ENCODE measurements around the gene MYCN. TPM values are rescaled to one million over a fixed set of nuclear protein-coding genes. Genes with fewer than 3 reads are reported as not detected.

MYCN gene
- total and polyA plus RNA-seq, 2 donors (not counting 3 experiments of a cell fraction or from before 2014, with no cell fraction given) = 0.47 to 6.8 TPM

DNA sequence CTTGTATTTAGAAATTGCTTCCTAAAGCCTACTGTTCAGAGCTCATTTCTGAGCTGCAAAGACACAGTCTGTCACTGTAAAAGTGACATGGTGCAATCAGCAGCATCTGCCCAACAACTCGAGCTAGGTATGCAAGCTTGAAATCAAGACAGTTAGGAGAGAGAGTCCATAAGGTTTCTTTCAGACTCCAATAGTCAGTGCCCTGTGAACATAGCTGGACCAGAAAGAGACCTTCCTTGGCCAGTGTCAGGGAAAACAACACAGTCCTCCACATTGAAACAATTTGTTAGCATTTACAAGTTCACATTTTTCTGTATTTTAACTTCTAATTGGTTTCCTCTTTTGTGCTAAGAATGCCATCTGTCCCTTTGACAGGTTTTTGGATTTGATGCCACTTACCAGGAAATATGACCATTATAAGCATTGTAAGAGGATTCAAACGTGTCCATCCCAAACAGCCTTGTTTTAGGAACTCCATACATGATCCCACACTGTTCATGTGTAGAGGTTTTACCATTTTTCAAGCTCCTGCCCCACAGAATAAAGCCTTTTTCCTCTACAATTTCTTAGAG is 8.9 kb upstream of the MYCN start:
- H3K9me1 ChIP-seq (replicated peaks; ENCODE audit: control insufficient read depth, extremely low read depth, insufficient read depth, low read length) = no peaks in the 10 kb centered on the region
- dilution Hi-C loops (cut with MboI; ENCODE audit: extremely low pct_ligation_motif_present, low sequenced_read_pairs) = no loop called here
- BruUV-seq (replicated peaks) = no TSS peak
- H3K36me3 ChIP-seq (ENCODE audit: control insufficient read depth in 2 of 2, extremely low read depth in 1 of 2, insufficient read depth in 2 of 2, low read length in 2 of 2) = no peaks in the 10 kb centered on the region
- no peak overlapping the region for H3K9ac ChIP-seq (replicated peaks; ENCODE audit: extremely low read depth, insufficient read depth, low read length)
- H3K4me2 ChIP-seq (ENCODE audit: insufficient read depth, low read length) = no peak overlapping the region
- H4K20me1 ChIP-seq (replicated peaks; ENCODE audit: control insufficient read depth, extremely low read depth, insufficient read depth, low read length) = no peaks in the 10 kb centered on the region
- H3K27me3 ChIP-seq (ENCODE audit: control insufficient read depth in 2 of 2, insufficient read depth in 2 of 2, low read length in 2 of 2) = peaks cover 0 to 3% of the 10 kb centered on the region in 2 experiments
- no peak overlapping the region for H3K4me3 ChIP-seq (replicated peaks in 1 of 3; ENCODE audit: insufficient read depth in 1 of 3, low read depth in 1 of 3, low read length in 3 of 3)
- no peak overlapping the region for H3K27ac ChIP-seq (ENCODE audit: insufficient read depth, low read depth, low read length)
- FAIRE-seq (no peak), DNase-seq (ENCODE audit: low read depth, low spot score) (no peak)
- intact Hi-C loops (cut with micrococcal nuclease) = no loop called here
- CTCF ChIA-PET = interaction anchor here (1.1 to 1.6 kb wide), 3 partner anchors 8 to 222 kb away, joined by 4 to 5 read pairs (median 4); no protein-coding TSS in a partner anchor
- no peaks in the 10 kb centered on the region for H3K79me2 ChIP-seq (ENCODE audit: control insufficient read depth, insufficient read depth, low read length)
- no peaks in the 10 kb centered on the region for H3K4me1 ChIP-seq (ENCODE audit: control insufficient read depth, extremely low read depth, insufficient read depth, low read length)
- H3K9me3 ChIP-seq (replicated peaks; ENCODE audit: control insufficient read depth, insufficient read depth, low read length) = no peaks in the 10 kb centered on the region
- POLR2A ChIA-PET = no interaction called here
- H2AFZ ChIP-seq (ENCODE audit: low read depth, low read length) = no peak overlapping the region
- TF ChIP-seq MYC (IDR thresholded peaks at IDR 0.05; ENCODE audit: low read depth, low read length) (no peak), JUN (IDR thresholded peaks at IDR 0.05; ENCODE audit: borderline replicate concordance, insufficient read depth, insufficient read length, low read depth) (no peak), POLR2A (IDR thresholded peaks at IDR 0.05; ENCODE audit: low read depth, low read length) (no peak), FOS (IDR thresholded peaks at IDR 0.05; ENCODE audit: borderline replicate concordance, insufficient read depth, low read length) (no peak), GATA2 (IDR thresholded peaks at IDR 0.05; ENCODE audit: insufficient read depth, insufficient read length, low read depth, low read length) (no peak), EZH2 (IDR thresholded peaks at IDR 0.05; ENCODE audit: borderline replicate concordance, low read depth, low read length, severe bottlenecking) (no peak), POLR2AphosphoS5 (IDR thresholded peaks at IDR 0.05; ENCODE audit: insufficient read depth, low read depth, low read length) (no peak)
- TF ChIP-seq, protein P1, sequence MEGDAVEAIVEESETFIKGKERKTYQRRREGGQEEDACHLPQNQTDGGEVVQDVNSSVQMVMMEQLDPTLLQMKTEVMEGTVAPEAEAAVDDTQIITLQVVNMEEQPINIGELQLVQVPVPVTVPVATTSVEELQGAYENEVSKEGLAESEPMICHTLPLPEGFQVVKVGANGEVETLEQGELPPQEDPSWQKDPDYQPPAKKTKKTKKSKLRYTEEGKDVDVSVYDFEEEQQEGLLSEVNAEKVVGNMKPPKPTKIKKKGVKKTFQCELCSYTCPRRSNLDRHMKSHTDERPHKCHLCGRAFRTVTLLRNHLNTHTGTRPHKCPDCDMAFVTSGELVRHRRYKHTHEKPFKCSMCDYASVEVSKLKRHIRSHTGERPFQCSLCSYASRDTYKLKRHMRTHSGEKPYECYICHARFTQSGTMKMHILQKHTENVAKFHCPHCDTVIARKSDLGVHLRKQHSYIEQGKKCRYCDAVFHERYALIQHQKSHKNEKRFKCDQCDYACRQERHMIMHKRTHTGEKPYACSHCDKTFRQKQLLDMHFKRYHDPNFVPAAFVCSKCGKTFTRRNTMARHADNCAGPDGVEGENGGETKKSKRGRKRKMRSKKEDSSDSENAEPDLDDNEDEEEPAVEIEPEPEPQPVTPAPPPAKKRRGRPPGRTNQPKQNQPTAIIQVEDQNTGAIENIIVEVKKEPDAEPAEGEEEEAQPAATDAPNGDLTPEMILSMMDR (IDR thresholded peaks at IDR 0.05; ENCODE audit: extremely low read depth in 1 of 2, insufficient read depth in 1 of 2, low read depth in 1 of 2, low read length in 2 of 2) = no peak
- TF ChIP-seq, protein P2, sequence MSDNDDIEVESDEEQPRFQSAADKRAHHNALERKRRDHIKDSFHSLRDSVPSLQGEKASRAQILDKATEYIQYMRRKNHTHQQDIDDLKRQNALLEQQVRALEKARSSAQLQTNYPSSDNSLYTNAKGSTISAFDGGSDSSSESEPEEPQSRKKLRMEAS (IDR thresholded peaks at IDR 0.05; ENCODE audit: insufficient read depth, insufficient read length) = no peak

Data from endothelial cell of umbilical vein (primary cell).